Muscle of arm (tissue), 12 donors: ENCODE data around the gene CTBP2. TPM values are rescaled to one million over a fixed set of nuclear protein-coding genes. Genes with fewer than 3 reads are reported as not detected.

ENCODE experiments used
- DNase-seq: peaks from one replicate; pipeline ENCODE4 v3.0.0-alpha.2; 2013
- polyA plus RNA-seq, 12 donors: library from polyadenylated mRNA; unstranded; fragments of 120-200 nt; gene quantifications; one replicate each; pipeline ENCODE4 v1.2.1, GENCODE V29; 2013; ENCODE audit not compliant: insufficient read length in 12 of 12

Gene CTBP2
- polyA plus RNA-seq, 12 donors: 32.7 to 52.8 (median 37.6) TPM; not detected in 1

DNA sequence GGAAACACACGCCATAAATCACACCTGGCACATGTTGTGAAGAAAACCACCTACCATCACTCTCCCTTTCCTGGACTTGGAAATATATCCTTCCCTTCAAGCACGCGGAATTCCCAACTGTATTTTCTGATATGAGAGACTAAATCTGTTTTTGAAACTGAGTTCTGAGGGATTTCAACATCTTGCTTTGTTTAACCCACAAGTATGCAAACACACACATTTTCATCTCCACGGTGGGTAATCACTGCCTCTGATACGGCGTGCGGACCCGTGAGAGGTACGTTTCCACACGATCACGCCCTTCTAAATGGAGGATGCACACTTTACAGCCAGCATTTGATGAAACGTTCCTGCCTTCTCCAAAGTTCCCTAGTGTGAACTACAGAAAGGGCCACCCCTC is 135.0 kb downstream of the CTBP2 start:
- DNase-seq: no peak

DNA sequence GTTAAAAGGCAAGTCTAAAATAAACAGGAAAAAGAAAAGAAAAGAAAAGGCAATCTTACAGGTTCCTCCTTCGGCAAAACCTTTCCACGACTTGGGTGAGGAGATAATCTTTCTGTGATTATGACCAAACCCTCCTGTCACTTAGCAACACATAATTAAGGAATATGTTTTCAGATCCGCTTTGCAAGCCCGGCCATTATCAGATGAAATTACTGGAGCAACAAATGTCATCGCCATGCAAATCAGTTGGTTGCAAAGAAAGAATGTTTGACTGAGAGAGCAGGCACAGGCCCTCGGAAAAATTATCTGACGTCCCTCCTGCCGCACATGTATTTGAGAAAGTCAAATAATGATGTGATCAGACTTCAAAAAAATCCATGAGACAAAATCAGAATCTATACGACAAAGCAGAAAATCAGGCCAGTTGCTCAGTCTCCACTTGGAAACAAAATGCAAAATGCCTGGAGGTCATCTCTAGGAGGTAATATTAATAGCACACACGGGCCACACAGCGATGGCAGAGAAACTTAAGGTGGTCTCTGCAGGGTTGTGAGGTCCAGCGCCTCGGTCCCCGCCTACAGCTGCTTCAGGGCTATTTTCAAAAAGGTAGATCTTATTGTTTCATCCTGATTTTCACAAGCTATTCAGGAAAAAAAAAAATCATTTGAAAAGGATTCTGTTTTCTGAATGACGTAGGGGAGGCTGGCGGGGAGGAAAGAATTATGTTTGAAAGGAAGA is 135.7 kb downstream of the CTBP2 start:
- no peak for DNase-seq

DNA sequence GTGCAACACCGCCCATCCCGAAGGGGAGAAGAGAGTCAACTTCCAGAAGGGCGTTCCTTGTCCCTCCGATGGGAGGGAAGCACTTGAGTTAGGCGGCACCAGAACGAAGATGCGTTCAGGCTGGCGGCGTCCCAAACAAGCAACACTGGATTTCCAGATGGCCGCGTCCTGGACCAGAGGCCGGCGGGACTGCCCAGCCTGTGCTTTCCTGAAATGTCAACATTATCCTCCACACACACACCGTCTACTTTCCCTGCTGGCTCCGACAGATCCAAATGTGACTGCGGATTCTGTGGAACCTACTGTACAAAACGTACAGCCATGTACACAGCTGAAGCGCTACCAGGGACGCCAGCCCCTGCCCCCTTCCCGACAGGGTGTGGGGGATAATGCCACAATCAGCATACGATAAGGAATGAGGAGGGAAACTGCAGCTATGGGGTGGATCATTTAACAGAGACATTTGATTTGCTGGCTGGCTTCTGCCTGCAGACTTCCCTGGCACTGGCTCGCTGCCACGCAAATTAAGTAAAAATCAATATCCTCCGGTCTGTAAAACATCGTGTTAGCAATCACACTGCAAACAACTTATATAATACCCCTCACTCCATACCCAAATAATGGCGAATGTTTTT is 136.4 kb downstream of the CTBP2 start:
- peak; percentile 62 for DNase-seq

DNA sequence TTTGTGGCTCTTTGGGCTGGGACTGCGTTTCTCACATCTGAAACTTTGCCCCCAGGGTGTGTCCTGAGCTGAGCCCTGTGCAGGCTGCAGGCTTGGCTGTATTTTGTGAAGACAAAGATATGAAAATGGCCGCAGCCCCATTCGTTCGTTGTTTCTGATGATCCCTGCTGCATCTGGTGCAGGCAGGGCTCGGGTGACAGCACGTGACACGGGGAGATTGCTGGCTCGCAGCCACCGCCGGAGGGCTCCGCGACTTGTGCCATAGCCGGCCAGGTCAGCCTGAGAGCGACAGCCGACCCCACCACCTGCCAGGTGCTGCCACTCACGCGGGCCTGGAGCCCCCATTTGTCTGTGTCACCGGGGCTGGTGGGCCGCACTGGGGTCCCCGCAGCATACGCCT is 137.1 kb downstream of the CTBP2 start:
- no peak for DNase-seq

DNA sequence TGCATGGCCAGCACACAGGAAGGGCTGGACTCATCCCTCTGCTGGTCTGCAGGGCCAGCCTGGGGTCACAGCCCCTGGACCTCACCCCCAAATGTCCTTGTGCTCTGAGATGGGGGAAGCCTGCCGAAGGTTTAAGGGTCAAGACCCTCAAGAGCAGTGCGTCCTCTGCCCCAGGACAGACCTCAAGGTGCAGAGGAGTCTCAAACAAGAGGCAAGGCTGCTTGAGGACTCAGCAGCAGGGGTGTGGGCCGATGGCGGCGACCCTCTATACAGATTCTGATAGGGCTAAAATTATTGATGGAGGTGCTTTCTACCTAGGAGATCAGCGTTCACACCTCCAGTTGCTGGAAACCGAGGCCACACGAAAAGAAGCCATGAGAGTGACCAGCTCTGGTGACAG is 137.7 kb downstream of the CTBP2 start:
- DNase-seq: no peak

DNA sequence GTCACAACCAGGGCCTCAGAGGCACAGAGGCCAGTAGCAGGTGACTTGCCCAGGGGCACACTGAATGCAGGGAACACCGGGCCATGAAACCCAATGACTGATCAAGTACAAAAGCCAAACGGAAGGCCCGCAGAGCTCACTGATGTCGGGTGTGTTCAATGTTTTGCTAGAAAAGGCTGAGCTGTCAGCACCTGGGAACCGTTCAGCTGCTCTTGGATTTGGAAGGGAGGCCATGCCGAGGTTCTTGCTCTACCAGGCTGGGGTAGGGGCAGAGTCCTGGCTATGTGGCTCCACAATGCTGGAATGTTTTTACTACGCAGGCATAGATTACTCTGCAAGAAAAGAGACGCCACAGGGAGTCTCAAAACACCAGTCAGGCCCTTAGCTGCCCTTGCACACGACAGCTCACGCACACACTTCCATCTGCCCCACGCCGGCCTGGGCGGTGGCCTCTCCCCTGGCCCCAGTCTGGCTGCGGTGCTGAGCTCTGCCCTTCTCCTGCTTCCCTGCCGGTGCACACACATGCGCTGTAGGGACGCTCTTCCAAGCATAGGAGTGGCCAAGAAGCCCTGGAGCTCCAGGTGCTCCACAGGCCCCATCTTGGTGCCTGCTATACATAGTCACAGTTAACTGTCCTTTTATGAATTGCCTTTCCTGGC is 138.5 kb downstream of the CTBP2 start:
- no peak for DNase-seq

DNA sequence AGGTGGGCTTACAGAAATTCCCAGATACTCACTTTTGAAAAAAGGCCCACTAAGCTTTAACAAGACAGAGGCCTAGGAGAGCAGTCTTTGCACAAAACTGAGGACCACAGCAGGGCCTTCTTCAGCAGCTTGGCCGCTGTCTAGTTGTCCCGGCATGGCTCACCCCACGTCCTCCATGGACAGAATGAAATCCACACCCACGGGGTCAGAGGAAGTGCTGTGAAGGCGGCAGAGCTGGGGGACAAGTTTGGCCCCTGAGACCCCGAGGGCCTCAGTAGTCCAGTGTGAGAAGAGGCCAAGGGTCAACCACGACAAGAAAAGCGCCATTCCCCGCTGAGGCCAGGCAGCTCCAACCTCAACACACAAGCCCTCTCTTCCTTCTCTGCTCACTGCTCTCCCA is 139.5 kb downstream of the CTBP2 start:
- DNase-seq: no peak

DNA sequence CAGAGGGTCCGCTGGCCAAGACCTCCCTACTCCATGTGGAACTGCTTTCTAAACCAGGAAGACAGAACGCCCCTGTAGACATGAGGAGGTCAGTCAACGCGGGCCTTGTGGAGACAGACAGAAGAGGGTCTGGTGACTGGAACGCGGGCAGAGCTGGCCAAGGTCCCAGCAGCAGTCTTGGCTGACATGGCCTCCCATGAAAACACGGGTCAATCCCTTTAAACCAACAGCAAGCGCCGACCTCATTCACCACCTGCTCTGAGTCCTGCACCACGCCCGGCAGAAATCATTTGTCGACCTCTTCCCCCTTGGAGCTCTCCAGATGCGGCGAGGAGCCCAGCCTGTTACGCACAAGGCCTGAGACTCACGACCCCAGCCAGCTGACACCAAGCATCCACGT is 140.0 kb downstream of the CTBP2 start:
- no peak for DNase-seq

DNA sequence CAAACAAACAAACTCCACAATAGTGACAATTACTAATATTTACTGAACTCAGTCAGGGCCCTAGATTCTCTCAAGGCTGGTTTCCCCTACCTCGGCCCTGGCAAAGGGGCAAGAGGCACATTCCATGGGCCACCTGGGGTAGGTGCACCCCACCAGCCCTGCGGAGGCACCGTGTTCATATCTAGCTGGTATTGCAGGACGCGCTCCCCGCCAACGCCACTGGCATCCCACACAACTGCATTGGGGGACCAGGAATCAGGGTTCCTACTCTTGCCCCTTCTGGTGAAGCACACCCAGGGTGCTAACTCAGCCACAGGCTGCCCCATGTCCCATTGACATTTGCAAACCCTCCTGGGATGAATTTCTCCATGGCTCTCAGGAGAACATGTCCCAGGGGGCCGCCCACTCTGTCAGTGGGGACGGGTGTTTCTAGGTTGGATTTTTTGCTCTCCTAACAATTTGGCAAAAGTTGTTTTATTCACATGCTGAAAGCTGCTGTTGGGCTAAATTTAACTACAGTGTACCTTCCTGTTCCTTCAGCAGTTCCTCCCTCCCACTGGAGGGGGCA is 141.7 kb downstream of the CTBP2 start:
- DNase-seq: no peak

DNA sequence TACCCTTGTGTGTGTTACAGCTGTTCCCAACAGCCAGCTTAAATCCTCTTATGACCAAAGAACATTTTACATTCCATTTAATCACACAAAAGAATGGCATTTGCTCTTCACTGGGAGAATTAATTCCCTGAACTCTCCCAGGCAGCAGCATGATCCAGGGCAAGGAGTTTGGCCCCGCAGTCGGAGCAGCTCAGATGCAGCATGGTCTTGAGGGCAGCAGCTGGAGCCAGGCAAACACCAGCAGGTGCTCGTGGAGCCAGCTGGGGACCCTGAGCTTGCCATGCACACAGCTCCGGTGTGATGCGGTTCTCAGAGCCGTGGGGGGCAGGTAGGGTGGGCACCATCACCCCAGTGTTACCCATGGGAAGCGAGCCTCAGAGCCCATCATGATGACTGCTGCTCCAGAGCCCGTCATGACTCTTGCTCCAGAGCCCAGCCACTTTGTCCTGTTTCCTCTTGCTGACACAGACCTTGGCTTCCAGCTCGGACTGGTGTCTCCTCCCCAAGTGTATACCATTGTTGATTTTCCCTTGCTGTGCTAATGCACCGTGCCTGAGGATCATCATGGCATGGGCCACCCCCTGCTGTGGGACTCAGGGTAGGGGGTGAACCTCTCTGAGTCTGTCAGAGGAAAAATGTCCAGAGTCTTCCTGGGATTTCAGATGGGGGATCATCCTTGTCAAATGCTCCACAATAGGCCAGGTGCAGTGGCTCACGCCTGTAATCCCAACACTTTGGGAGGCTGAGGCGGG is 142.6 kb downstream of the CTBP2 start:
- DNase-seq: no peak

DNA sequence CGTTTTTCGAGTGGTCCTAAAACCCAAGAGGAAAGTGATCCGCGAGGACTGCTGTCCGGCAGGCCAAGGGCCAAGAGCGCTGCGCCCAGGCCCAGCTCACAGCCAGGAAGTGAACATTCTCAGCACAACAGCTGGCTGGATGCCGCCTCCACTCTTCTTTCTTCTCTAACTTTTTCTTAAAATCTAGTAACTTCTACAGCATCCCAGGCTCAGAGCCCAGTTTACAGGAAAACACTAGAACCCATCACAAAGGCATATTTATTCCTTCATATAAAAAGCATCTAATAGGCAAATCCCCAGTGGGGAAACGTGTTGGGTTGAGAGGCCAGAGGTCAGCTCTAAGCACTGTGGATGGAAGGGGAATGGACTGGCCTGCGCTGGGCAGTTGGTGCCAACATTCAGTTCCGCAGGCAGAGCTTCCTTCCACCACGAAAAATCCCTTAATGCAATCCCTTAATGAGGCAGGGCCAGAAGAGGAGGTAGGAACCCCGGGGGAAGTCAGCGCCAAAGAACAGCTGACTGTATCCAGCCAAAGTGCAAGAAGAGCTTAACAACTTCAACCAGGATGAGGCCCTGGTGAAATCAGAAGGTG is 143.7 kb downstream of the CTBP2 start:
- peak; percentile 77 for DNase-seq

DNA sequence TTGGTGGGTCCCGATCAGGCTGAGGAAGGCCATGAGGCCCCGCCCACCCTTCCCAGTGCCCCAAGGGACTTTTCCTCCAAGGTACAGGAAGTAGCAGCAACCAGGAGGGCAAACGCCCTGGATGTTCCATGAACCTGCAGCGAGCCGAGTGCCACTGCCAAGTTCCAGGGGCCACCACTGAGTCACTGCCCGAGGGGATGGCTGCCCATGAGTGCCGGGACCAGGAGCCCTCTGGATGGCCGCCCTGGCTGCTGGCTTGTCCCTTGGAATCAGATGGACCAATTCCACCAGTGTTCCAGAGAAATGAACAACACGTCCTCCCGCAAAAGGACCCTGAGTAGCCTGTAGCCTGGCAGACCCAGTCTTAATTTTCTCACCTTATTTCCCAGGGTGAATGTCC is 144.2 kb downstream of the CTBP2 start:
- no peak for DNase-seq

DNA sequence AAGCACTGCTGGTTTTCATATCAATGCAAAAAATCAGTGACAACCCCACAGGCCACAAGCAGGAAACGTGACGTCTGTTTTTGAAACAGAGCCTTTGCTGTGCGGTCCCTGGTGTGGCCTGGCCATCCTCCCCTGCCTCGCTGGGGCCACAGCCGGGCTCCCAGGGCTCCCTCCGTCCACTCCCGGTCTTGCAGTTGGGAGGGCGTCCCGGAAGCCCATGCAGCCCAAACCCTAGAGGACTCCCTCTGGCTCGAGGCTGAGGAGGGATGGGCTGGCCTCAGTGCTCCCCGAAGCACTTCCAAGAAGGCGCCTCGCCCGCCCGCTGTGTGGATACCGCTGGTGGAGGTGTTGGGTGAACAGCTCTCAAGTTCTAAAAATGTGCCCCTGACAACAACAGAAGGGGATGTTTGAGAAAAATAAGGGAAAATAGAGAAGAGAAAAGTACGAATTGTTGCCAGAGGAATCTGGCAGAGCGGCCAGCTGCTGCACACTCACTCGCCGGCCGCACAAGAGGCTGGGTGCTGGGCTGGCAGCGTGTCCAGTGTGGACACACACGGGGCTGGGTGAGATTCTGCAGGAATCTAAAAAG is 144.9 kb downstream of the CTBP2 start:
- no peak for DNase-seq

DNA sequence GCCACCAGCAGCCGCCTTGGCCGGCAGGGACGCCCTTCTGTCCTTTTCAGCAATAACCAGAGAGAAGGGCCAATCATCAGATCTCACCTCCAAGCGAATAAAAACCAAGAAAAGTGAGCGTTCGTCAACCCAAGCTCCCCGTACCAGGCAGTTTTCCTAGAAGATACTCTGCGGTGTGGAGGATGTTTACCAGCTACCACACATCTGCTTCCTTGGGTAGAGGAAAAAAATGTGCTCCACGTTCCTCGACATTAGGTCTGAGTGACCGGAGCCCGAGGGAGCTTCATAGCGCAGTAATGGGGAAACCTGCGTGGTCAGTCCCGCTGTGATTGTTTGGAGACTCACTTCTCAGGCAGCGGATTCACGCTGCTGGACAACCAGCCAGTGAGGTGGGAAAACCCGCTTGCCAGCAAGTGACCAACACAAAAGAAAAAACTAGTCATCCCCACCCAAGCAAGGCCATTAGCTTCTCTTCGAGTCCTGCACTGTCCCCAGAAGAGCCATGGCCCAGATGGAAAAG is 145.5 kb downstream of the CTBP2 start:
- DNase-seq: no peak

DNA sequence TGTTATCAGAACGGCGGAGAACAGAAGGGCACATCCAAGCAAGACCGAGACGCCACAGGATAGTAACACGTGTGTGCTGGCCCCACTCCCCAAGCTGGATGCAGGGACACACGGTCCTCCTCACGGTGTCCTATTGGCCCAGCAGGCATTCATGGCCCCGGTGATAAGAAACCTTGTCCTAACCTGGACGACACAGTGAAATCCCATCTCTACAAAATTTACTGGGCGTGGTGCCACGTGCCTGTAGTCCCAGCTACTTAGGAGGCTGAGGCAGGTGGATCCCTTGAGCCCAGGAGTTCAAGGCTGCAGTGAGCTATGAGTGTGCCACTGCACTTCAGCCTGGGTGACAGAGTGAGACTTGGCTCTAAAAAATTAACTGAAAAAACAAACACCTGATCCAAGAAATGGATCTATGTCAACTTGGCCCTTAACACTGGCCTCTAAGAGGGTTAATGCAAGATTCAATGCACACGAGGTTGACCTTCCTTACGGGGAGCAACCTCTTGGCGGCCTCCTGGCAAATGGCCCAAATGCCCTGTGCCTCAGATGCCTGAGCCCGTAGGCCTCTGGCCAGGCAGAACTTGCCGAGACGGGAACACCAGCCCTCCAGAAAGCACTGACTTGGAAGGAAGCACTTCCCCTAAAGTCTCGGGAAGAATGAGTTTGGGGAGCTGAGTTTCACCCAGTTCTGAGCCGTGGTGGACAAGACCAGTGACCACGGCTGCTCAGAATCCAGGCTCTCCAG is 146.1 kb downstream of the CTBP2 start:
- DNase-seq: no peak

DNA sequence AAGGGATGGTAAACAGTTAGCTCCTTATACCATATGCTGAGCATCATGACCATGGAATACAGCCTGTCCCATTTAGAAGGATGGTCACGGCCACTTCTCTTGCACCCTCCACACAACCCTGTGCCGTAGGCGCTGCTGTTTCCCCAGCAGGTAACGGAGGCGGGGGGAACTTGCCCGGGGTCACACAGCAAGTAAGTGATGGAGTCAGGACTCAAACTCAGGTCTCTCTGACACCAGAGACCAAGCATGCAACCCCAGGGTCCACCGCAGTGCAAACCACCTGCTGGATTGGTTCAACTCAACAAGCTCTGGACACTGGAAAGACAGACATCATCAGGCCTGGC is 146.9 kb downstream of the CTBP2 start:
- DNase-seq: no peak

DNA sequence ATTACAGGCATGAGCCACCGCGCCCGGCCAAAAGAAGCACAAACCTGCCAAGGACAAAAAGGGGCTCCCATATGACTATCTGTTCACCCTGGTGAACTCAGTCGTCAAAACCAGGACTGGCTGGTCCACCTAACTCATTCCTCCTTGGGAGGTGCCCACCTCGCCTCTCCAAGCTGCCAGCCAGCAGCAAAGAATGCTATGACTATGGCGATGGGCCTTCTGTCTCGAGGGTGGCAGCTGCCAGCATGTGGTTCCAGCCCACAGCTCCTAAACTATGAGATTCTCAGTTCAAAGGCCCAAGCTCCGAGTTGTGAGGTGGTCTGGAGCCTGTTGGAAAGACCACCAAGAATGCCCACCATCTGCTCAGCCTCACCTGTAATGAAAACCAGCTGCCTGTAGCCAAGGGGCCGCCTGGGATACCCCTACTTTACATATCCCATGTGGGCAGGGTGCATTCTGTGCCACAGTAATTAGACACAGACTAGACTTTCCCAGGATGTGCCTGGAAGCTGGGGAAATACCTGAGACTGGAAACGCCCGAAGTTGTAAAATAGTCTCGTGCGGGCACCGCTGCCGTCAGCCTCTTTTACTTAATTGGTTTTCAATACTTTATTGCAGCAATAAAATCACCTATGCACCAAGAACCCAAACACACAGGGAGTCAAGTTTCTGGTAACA is 147.4 kb downstream of the CTBP2 start:
- DNase-seq: no peak

DNA sequence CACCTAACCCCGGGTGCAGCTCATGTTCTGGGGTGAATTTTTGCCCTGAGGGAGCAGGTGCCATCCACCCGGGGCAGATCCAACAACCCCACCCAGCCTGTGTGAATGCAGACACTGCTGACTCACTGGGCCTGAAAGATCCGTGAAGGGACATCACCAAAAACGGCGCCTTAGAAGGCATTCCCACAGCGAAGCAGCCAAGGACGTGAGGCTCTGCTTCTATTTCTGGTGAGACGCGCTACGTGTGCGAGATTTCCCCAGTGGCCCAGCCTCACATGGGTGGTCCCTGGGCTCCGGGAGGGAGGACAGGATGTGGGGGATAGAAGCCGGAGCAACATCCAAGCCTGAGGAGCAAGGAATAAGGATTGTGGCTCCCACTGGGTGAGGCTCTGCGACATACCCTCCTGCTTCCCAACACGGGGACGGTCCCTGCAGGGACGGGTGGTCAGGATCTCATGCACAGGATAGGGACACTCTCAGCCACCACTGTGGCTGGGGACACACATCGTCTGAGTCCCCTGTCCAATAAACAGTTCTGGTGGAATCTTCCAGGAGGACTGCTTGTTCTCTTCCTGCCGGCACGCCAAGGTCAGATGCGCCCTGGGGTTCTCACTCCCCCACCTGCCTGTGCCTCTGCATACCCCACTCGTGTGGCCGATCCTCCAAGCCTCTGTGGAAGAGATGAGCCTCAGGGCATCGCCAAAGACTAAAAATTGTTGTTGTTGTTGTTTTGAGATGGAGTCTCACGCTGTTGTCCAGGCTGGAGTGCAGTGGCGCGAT is 148.2 kb downstream of the CTBP2 start:
- no peak for DNase-seq
